ENCODE measurements around the gene COPZ2. TPM values are rescaled to one million over a fixed set of nuclear protein-coding genes. Genes with fewer than 3 reads are reported as not detected.

COPZ2 gene
- total RNA-seq, 1 donor from 2014 or later, result 4.0 TPM

GRCh38 chr17:48012151-48012520, 25.5 kb downstream of the COPZ2 start:
- Mint-ChIP-seq H3K36me3 (ENCODE audit: low read depth) (peaks cover 2% of the 10 kb centered on the region), H3K27me3 (ENCODE audit: low read depth) (no peaks in the 10 kb centered on the region), H3K27ac (ENCODE audit: unreplicated experiment) (peak overlapping the region; percentile 97), H3K9me3 (peaks cover 4% of the 10 kb centered on the region), H3K4me1 (peaks cover 79% of the 10 kb centered on the region), H3K4me3 (peak overlapping the region; percentile 79)
- DNase-seq (ENCODE audit: low read depth, low spot score), result peak; percentile 84
- no peak for TF ChIP-seq CTCF (conservative IDR thresholded peaks at IDR 0.05)

DNA sequence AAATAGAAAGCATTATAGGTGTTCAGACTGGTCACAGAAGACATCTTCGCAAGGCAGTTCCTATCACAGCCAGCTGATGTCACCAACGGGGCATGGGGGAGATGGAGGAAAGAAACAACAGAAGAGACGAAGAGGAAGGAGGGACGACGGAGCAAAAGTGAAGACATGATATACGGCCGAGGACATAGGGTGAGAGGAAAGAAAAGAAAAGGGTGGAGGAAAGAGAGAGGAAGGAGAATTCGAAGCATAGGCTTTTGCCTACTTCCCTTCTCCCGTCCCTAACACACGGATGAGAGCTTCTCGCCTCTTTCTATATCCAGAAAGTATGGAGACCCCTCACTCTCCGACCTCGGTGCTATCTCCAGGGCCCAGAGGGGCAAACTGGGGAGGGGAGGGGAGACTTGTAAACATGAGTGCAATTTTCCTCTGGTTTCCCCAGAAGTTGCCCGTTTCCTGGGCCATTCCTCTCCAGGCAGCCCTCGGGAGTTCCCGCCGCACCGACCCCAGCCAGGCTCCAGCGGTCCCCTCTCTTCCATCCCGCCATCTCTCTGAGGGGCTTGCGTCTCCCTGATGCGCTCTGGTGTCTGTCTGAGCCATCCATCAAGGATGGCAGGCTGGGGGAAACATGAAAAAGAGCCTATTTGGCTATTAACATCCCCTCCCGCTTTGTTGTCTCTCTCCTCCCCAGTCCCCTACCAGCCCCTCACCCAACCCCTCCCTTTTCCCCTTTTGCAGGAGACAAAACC, 26.0 kb downstream of the COPZ2 start:
- DNase-seq (ENCODE audit: low read depth, low spot score), result no peak
- H3K27ac Mint-ChIP-seq (ENCODE audit: unreplicated experiment), result peak overlapping the region; percentile 97

GRCh38 chr17:48010193-48010592, 27.4 kb downstream of the COPZ2 start:
- Mint-ChIP-seq H3K4me1 (peaks cover 82% of the 10 kb centered on the region), H3K36me3 (ENCODE audit: low read depth) (peaks cover 2% of the 10 kb centered on the region), H3K4me3 (peak overlapping the region; percentile 75), H3K9me3 (peaks cover 4% of the 10 kb centered on the region), H3K27me3 (ENCODE audit: low read depth) (no peaks in the 10 kb centered on the region), H3K27ac (ENCODE audit: unreplicated experiment) (no peak overlapping the region)
- TF ChIP-seq CTCF (conservative IDR thresholded peaks at IDR 0.05), result no peak
- DNase-seq (ENCODE audit: low read depth, low spot score), result no peak

More for the DNA sequence above, 26.0 kb downstream of the COPZ2 start:
- H3K4me3 Mint-ChIP-seq, result peak overlapping the region; percentile 79
- TF ChIP-seq CTCF (conservative IDR thresholded peaks at IDR 0.05), result peak; percentile 60
- peaks cover 2% of the 10 kb centered on the region for H3K36me3 Mint-ChIP-seq (ENCODE audit: low read depth)
- peaks cover 4% of the 10 kb centered on the region for H3K9me3 Mint-ChIP-seq
- peaks cover 83% of the 10 kb centered on the region for H3K4me1 Mint-ChIP-seq
- H3K27me3 Mint-ChIP-seq (ENCODE audit: low read depth), result no peaks in the 10 kb centered on the region

- Mint-ChIP-seq H3K9me3 (peaks cover 4% of the 10 kb centered on the region), H3K4me3 (peak overlapping the region; percentile 65), H3K27ac (ENCODE audit: unreplicated experiment) (peak overlapping the region; percentile 90), H3K4me1 (peaks cover 84% of the 10 kb centered on the region), H3K27me3 (ENCODE audit: low read depth) (peaks cover 3% of the 10 kb centered on the region), H3K36me3 (ENCODE audit: low read depth) (peaks cover 2% of the 10 kb centered on the region)
- no peak for TF ChIP-seq CTCF (conservative IDR thresholded peaks at IDR 0.05)
- no peak for DNase-seq (ENCODE audit: low read depth, low spot score)
These were observed 30.5 kb downstream of the COPZ2 start for GRCh38 chr17:48006936-48007709.

- H3K36me3 Mint-ChIP-seq (ENCODE audit: low read depth), result peaks cover 2% of the 10 kb centered on the region
- DNase-seq (ENCODE audit: low read depth, low spot score), result no peak
- H3K9me3 Mint-ChIP-seq, result peaks cover 4% of the 10 kb centered on the region
- peak overlapping the region; percentile 51 for H3K4me3 Mint-ChIP-seq
- peaks cover 3% of the 10 kb centered on the region for H3K27me3 Mint-ChIP-seq (ENCODE audit: low read depth)
- TF ChIP-seq CTCF (conservative IDR thresholded peaks at IDR 0.05), result no peak
- peaks cover 78% of the 10 kb centered on the region for H3K4me1 Mint-ChIP-seq
- H3K27ac Mint-ChIP-seq (ENCODE audit: unreplicated experiment), result peak overlapping the region; percentile 98
These were observed 32.6 kb downstream of the COPZ2 start for GRCh38 chr17:48004983-48005382.
